Liver (tissue), 3 donors: ENCODE data around the gene CRACR2A.

Experiments
- FOXA1 ChIP-seq: IDR thresholded peaks from 2 replicates; pipeline ENCODE4 v1.6.1; 2016; ENCODE audit warnings: antibody characterized with exemption
- RAD21 ChIP-seq, 2 donors: IDR thresholded peaks; 2 replicates each; pipeline ENCODE4 v1.6.1; 2016; ENCODE audit warnings: antibody characterized with exemption in 2 of 2, mild to moderate bottlenecking in 2 of 2
- RXRA ChIP-seq, 2 donors: IDR thresholded peaks; 2 replicates each; pipeline ENCODE4 v1.6.1; 2017 to 2018; ENCODE audit warnings: antibody characterized with exemption in 2 of 2, mild to moderate bottlenecking in 1 of 2
- TAF1 ChIP-seq: conservative IDR thresholded peaks from 2 replicates; pipeline ENCODE4 v1.6.1; 2016; ENCODE audit warnings: antibody characterized with exemption, mild to moderate bottlenecking
- YY1 ChIP-seq: IDR thresholded peaks from 2 replicates; pipeline ENCODE4 v1.6.1; 2016; ENCODE audit warnings: antibody characterized with exemption, mild to moderate bottlenecking
- TF ChIP-seq, protein P1 (sequence below): fragments of 150-350 bp; IDR thresholded peaks from 2 replicates; pipeline ENCODE4 v1.5.1; 2017; ENCODE audit warnings: improper control_type of control experiment, low read depth, low read length; ENCODE audit not compliant: missing input control
- TF ChIP-seq, protein P2 (sequence below): IDR thresholded peaks from 2 replicates; pipeline ENCODE4 v1.6.1; 2016; ENCODE audit warnings: antibody characterized with exemption
- donor health status: healthy.
- donor health status: healthy.

DNA sequence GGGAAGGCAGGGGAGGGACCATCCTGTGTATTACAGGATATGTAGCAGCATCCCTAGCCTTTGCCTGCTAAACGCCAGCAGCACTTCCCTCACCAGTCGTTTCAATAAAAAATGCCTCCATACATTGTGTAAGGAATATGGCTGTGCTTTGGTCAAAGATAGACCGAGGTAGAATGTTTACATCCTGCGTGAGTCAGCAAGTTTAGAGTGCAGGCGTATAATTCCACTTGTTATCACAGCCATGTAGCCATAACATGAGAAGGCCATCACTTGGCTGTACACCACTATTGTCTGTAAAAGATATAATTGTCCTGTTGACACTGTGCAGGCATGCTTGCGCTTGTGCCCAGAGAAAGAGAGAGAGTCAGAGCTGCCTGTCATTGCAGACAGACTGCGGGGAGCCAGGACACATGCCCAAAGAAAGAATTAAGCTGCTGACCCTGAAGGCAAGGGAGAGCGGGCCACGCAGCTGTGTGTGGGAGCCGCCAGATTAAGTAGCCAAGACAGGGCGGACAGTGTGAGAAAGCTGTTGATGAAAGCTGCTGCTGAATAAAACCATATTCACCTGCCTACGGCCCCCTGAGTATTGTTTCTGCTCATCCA, 68.4 kb downstream of the CRACR2A start:
- TF ChIP-seq, protein P1, sequence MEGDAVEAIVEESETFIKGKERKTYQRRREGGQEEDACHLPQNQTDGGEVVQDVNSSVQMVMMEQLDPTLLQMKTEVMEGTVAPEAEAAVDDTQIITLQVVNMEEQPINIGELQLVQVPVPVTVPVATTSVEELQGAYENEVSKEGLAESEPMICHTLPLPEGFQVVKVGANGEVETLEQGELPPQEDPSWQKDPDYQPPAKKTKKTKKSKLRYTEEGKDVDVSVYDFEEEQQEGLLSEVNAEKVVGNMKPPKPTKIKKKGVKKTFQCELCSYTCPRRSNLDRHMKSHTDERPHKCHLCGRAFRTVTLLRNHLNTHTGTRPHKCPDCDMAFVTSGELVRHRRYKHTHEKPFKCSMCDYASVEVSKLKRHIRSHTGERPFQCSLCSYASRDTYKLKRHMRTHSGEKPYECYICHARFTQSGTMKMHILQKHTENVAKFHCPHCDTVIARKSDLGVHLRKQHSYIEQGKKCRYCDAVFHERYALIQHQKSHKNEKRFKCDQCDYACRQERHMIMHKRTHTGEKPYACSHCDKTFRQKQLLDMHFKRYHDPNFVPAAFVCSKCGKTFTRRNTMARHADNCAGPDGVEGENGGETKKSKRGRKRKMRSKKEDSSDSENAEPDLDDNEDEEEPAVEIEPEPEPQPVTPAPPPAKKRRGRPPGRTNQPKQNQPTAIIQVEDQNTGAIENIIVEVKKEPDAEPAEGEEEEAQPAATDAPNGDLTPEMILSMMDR = no peak
- TF ChIP-seq YY1 = no peak
- no peak for TF ChIP-seq TAF1
- no peak for TF ChIP-seq FOXA1
- TF ChIP-seq, protein P2, sequence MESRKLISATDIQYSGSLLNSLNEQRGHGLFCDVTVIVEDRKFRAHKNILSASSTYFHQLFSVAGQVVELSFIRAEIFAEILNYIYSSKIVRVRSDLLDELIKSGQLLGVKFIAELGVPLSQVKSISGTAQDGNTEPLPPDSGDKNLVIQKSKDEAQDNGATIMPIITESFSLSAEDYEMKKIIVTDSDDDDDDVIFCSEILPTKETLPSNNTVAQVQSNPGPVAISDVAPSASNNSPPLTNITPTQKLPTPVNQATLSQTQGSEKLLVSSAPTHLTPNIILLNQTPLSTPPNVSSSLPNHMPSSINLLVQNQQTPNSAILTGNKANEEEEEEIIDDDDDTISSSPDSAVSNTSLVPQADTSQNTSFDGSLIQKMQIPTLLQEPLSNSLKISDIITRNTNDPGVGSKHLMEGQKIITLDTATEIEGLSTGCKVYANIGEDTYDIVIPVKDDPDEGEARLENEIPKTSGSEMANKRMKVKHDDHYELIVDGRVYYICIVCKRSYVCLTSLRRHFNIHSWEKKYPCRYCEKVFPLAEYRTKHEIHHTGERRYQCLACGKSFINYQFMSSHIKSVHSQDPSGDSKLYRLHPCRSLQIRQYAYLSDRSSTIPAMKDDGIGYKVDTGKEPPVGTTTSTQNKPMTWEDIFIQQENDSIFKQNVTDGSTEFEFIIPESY = no peak
- no peak for TF ChIP-seq RAD21 (IDR thresholded peaks at IDR 0.05)
- no peak for TF ChIP-seq RXRA (IDR thresholded peaks at IDR 0.05)
